H1 (cell line): ENCODE data around the gene DENND1A. TPM values are rescaled to one million over a fixed set of nuclear protein-coding genes. Genes with fewer than 3 reads are reported as not detected.

Experiments used
- CTCF ChIA-PET: fragments of 300-600 bp; sonication (Branson Sonifier 250); formaldehyde crosslinking; loops from one replicate; lab custom pipeline; 2021; ENCODE audit not compliant: partially characterized antibody; lab: Charles Lee
- POLR2A ChIA-PET: fragments of 300-600 bp; sonication (Branson Sonifier 250); formaldehyde crosslinking; loops from one replicate; lab custom pipeline; 2021; ENCODE audit warnings: inconsistent platforms; ENCODE audit not compliant: partially characterized antibody; lab: Charles Lee
- DNase-seq, 2 experiments: peaks; one replicate each; pipeline versions ENCODE4 v3.0.0 to v3.0.0-alpha.2; 2010 to 2022; ENCODE audit warnings: low spot score in 2 of 2, low read depth in 1 of 2, mixed read lengths in 1 of 2
- FAIRE-seq: peaks from 2 replicates; lab custom pipeline; 2011; peaks lifted over from hg19 to GRCh38; lab: Jason Lieb, UNC
- H2AFZ ChIP-seq: 2 replicates; pipeline ENCODE4 v1.8.1; 2012; ENCODE audit warnings: low read length, inconsistent platforms
- H2AK5ac ChIP-seq: 2 replicates; pipeline ENCODE4 v1.6.1; 2013; ENCODE audit warnings: low read depth, low read length
- H2BK120ac ChIP-seq: replicated peaks from 2 replicates; pipeline ENCODE3; 2013; ENCODE audit warnings: low read depth, low read length, inconsistent platforms
- H2BK12ac ChIP-seq: 2 replicates; pipeline ENCODE4 v1.6.1; 2013; ENCODE audit warnings: low read depth, low read length
- H2BK15ac ChIP-seq: 2 replicates; pipeline ENCODE4 v1.6.1; 2013; ENCODE audit warnings: low read length
- H2BK20ac ChIP-seq: 2 replicates; pipeline ENCODE4 v1.6.1; 2013; ENCODE audit warnings: low read length
- H2BK5ac ChIP-seq: 2 replicates; pipeline ENCODE4 v1.6.1; 2013; ENCODE audit warnings: low read depth, low read length
- H3K14ac ChIP-seq: 2 replicates; pipeline ENCODE4 v1.6.1; 2013; ENCODE audit warnings: inconsistent platforms; ENCODE audit not compliant: insufficient read length
- H3K18ac ChIP-seq: 2 replicates; pipeline ENCODE4 v1.6.1; 2013; ENCODE audit warnings: low read length; ENCODE audit errors: extremely low read depth
- H3K23ac ChIP-seq: 2 replicates; pipeline ENCODE4 v1.6.1; 2013; ENCODE audit warnings: inconsistent platforms; ENCODE audit not compliant: insufficient read length
- H3K23me2 ChIP-seq: 2 replicates; pipeline ENCODE4 v1.6.1; 2013; ENCODE audit warnings: low read depth, low read length
- H3K27ac ChIP-seq: 2 replicates; pipeline ENCODE4 v1.6.1; 2011; ENCODE audit warnings: low read depth, low read length, inconsistent platforms
- H3K27me3 ChIP-seq, 4 experiments: replicated peaks in 1 of 4; 1 replicate in 1 of 4; 2 replicates in 3 of 4; pipeline versions ENCODE4 v1.6.1 to v1.8.1; 2011 to 2013; ENCODE audit warnings: low read length in 3 of 4, mild to moderate bottlenecking in 3 of 4, inconsistent platforms in 2 of 4, mixed read lengths in 2 of 4, moderate library complexity in 1 of 4; ENCODE audit not compliant: control insufficient read depth in 3 of 4, insufficient read depth in 3 of 4; ENCODE audit errors: extremely low read depth in 1 of 4
- H3K36me3 ChIP-seq, 4 experiments: 2 replicates each; pipeline versions ENCODE4 v1.6.1 to v1.8.1; 2011 to 2013; ENCODE audit warnings: mild to moderate bottlenecking in 4 of 4, low read length in 3 of 4, moderate library complexity in 2 of 4, control low read depth in 1 of 4, inconsistent platforms in 1 of 4; ENCODE audit not compliant: insufficient read depth in 4 of 4, control insufficient read depth in 2 of 4
- H3K4ac ChIP-seq: replicated peaks from 2 replicates; pipeline ENCODE3; 2013; ENCODE audit warnings: low read length, low read depth, mixed read lengths, inconsistent platforms; ENCODE audit not compliant: insufficient read length
- H3K4me1 ChIP-seq, 4 experiments: replicated peaks in 1 of 4; 1 replicate in 1 of 4; 2 replicates in 3 of 4; pipeline versions ENCODE4 v1.6.1 to v1.8.1; 2011 to 2013; ENCODE audit warnings: low read length in 3 of 4, inconsistent platforms in 2 of 4, mixed read lengths in 1 of 4; ENCODE audit not compliant: insufficient read depth in 4 of 4, control insufficient read depth in 3 of 4
- H3K4me2 ChIP-seq, 2 experiments: 2 replicates each; pipeline versions ENCODE4 v1.6.1 to v1.8.1; 2011 to 2013; ENCODE audit warnings: low read depth in 2 of 2, low read length in 2 of 2, control low read depth in 1 of 2, inconsistent platforms in 1 of 2, mild to moderate bottlenecking in 1 of 2; ENCODE audit not compliant: insufficient read depth in 1 of 2
- H3K4me3 ChIP-seq, 4 experiments: fragments of 200-600, 300-600 bp in 1 of 4; sonication (generic), shearing (Covaris generic), sonication (Bioruptor Twin) in 1 of 4; 2 replicates each; pipeline versions ENCODE4 v1.5.1 to v1.8.1; 2011 to 2016; ENCODE audit warnings: low read length in 4 of 4, low read depth in 3 of 4, control low read depth in 2 of 4, inconsistent platforms in 2 of 4, mild to moderate bottlenecking in 2 of 4, mixed read lengths in 1 of 4, moderate library complexity in 1 of 4; ENCODE audit not compliant: insufficient read depth in 2 of 4; ENCODE audit errors: extremely low read depth in 1 of 4
- H3K56ac ChIP-seq: replicated peaks from 2 replicates; pipeline ENCODE3; 2013; ENCODE audit warnings: low read depth, mild to moderate bottlenecking, mixed read lengths, low read length, inconsistent platforms; ENCODE audit not compliant: insufficient read length
- H3K79me1 ChIP-seq: 2 replicates; pipeline ENCODE4 v1.6.1; 2013; ENCODE audit warnings: low read depth, low read length, control low read depth
- H3K79me2 ChIP-seq, 2 experiments: 2 replicates each; pipeline versions ENCODE4 v1.6.1 to v1.8.1; 2012 to 2013; ENCODE audit warnings: low read length in 2 of 2, mild to moderate bottlenecking in 2 of 2, inconsistent platforms in 1 of 2; ENCODE audit not compliant: insufficient read depth in 2 of 2, control insufficient read depth in 1 of 2
- H3K9ac ChIP-seq, 4 experiments: replicated peaks in 1 of 4; 1 replicate in 1 of 4; 2 replicates in 3 of 4; pipeline versions ENCODE4 v1.6.1 to v1.8.1; 2011 to 2013; ENCODE audit warnings: low read depth in 3 of 4, low read length in 3 of 4, control low read depth in 2 of 4, mild to moderate bottlenecking in 2 of 4, moderate library complexity in 2 of 4, inconsistent platforms in 1 of 4; ENCODE audit errors: extremely low read depth in 1 of 4
- H3K9me3 ChIP-seq, 2 experiments: 2 replicates each; pipeline versions ENCODE4 v1.6.1 to v1.8.1; 2012 to 2013; ENCODE audit warnings: mild to moderate bottlenecking in 2 of 2, moderate library complexity in 2 of 2, control low read depth in 1 of 2, inconsistent platforms in 1 of 2, low read depth in 1 of 2, low read length in 1 of 2, mixed read lengths in 1 of 2; ENCODE audit not compliant: insufficient read depth in 2 of 2
- H4K20me1 ChIP-seq, 2 experiments: replicated peaks in 1 of 2; 2 replicates each; pipeline versions ENCODE3 to v1.8.1; 2011 to 2013; ENCODE audit warnings: inconsistent platforms in 2 of 2, low read length in 2 of 2, mild to moderate bottlenecking in 1 of 2; ENCODE audit not compliant: insufficient read depth in 2 of 2, control insufficient read depth in 1 of 2
- H4K5ac ChIP-seq: 2 replicates; pipeline ENCODE4 v1.6.1; 2013; ENCODE audit warnings: low read length, low read depth, mixed read lengths, inconsistent platforms; ENCODE audit not compliant: insufficient read length
- H4K8ac ChIP-seq: 2 replicates; pipeline ENCODE4 v1.8.0; 2013; ENCODE audit warnings: mild to moderate bottlenecking, moderate library complexity, low read length, inconsistent platforms; ENCODE audit not compliant: insufficient read depth; ENCODE audit errors: extremely low read depth
- H4K91ac ChIP-seq: replicated peaks from 2 replicates; pipeline ENCODE3; 2013; ENCODE audit warnings: low read length, mixed read lengths, inconsistent platforms; ENCODE audit not compliant: insufficient read length
- CBX5 ChIP-seq: fragments of 300-800, 300-1000 bp; sonication (generic); IDR thresholded peaks from 2 replicates; pipeline ENCODE4 v1.7.1; 2016; ENCODE audit warnings: antibody characterized with exemption, low read length, low read depth
- E2F6 ChIP-seq: IDR thresholded peaks from 2 replicates; pipeline ENCODE4 v1.6.1; 2012; ENCODE audit warnings: inconsistent platforms
- HDAC6 ChIP-seq: IDR thresholded peaks from one replicate; pipeline ENCODE4 v1.7.1; 2012; ENCODE audit warnings: low read depth, mild to moderate bottlenecking, inconsistent platforms, low read length, moderate library complexity
- KDM5A ChIP-seq: fragments of 200-600 bp; IDR thresholded peaks from 2 replicates; pipeline ENCODE4 v1.7.1; 2012; ENCODE audit warnings: mild to moderate bottlenecking, low read length, inconsistent platforms, mixed read lengths
- NANOG ChIP-seq: IDR thresholded peaks from 2 replicates; pipeline ENCODE4 v1.6.1; 2011; ENCODE audit warnings: low read length, low read depth, mild to moderate bottlenecking, inconsistent platforms; ENCODE audit not compliant: insufficient read depth, poor library complexity, severe bottlenecking
- PHF8 ChIP-seq: fragments of 200-600 bp; sonication (generic); conservative IDR thresholded peaks from 2 replicates; pipeline ENCODE4 v1.7.1; 2012; ENCODE audit warnings: low read depth, mild to moderate bottlenecking, inconsistent platforms, low read length, moderate library complexity
- RFX5 ChIP-seq: IDR thresholded peaks from 2 replicates; pipeline ENCODE4 v1.6.1; 2011; ENCODE audit warnings: low read depth, low read length, improper control_type of control experiment, borderline replicate concordance
- SAP30 ChIP-seq: fragments of 300-600 bp; sonication (generic); IDR thresholded peaks from 2 replicates; pipeline ENCODE4 v1.7.1; 2012; ENCODE audit warnings: low read length, moderate library complexity, mild to moderate bottlenecking, inconsistent platforms; ENCODE audit not compliant: insufficient read depth, insufficient replicate concordance
- SIRT6 ChIP-seq: IDR thresholded peaks from one replicate; pipeline ENCODE4 v1.7.1; 2012; ENCODE audit warnings: low read length, inconsistent platforms
- SP2 ChIP-seq: IDR thresholded peaks from 2 replicates; pipeline ENCODE4 v1.6.1; 2012; ENCODE audit warnings: mild to moderate bottlenecking, low read length, inconsistent platforms
- TCF12 ChIP-seq: IDR thresholded peaks from 2 replicates; pipeline ENCODE4 v1.6.1; 2011; ENCODE audit warnings: low read depth, mild to moderate bottlenecking, low read length
- WGBS, 2 experiments: shearing (Covaris generic) in 1 of 2; methylation state at CpG; one replicate each; pipeline versions ENCODE4 v1.1.6 to v1.1.7; 2013 to 2015; ENCODE audit warnings: low lambda C conversion rate in 2 of 2, mixed read lengths in 2 of 2, inconsistent platforms in 1 of 2, low coverage in 1 of 2, missing lambda C conversion rate in 1 of 2; ENCODE audit not compliant: insufficient replicate concordance in 2 of 2, insufficient coverage in 1 of 2, insufficient read length in 1 of 2; ENCODE audit errors: extremely low coverage in 1 of 2, missing lambda C conversion rate in 1 of 2; 5-methylcytosine and 5-hydroxymethylcytosine counted together
- polyA plus RNA-seq, 7 experiments: library from polyadenylated mRNA; depleted of rRNA in 3 of 7; stranded (reverse) in 5 of 7; unstranded in 2 of 7; fragments of >200 nt in 5 of 7; fragments of 200-250 nt in 2 of 7; gene quantifications; 1 replicate in 5 of 7; 2 replicates in 1 of 7; 4 replicates in 1 of 7; pipeline versions ENCODE4 v1.2.1 to v1.2.3, GENCODE V29; 2011 to 2013; ENCODE audit warnings: missing spikeins in 2 of 7, mixed read lengths in 2 of 7
- total RNA-seq: library from RNA; stranded (reverse); fragmentation: NEBNext Ultra II Directional; extraction: Animal tissue kit (Norgen Biotek cat#: 25700); gene quantifications from 2 replicates; pipeline ENCODE4 v1.2.1, GENCODE V29; 2021

DENND1A gene
- total and polyA plus RNA-seq, 2 of the 8 experiments (the other 6 are each of a cell fraction or from before 2014, with no cell fraction given): 24.1 to 26.4 TPM

DNA sequence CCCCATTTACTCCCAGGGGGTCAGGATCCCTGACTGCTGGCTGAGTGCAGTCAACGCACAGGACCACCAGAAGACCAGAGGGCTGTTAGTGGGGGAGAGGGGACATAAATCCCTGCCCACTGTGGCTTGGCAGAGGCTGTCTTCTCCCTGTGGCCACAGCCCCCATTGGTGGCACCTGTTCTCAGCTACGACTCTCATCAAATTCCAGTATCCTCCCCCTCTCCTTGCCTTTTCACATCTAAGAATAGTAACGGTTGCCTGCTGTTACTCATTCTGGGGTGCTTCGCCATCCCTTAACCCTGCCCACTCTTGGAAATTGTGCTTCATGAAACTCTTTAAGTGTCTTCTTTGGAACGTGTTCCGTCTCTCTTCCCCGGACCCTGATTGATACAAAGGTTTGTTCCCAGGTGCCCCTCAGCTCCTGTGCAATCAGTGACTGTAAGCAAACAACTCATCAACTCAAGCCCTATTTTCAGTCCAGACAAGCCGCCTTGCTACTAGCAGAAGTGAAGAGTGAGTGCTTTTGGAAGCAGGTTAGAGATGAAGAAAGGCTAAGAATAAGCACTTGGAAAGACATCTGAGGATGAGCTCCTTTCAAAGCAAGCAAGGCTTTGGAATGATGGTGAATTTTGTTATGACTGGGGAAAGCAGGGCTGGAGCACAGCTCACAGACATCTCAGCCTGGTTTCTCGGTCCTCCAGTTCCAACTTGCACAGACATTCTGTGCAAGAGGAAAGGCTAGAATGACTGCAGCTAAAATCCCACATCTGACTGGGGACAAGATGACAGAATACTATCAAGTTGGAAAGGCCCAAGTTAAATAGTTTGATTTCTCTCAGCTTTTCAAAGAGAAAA is 22.9 kb upstream of the DENND1A start:
- 86% methylated on average over 9 of the region's 9 CpGs; no CpG with 5 or more reads in 1 of the 2 experiments for WGBS, 2 experiments
- FAIRE-seq: no peak
- CTCF ChIA-PET: interaction anchor here (0.8 to 1.6 kb wide), 6 partner anchors 9 to 426 kb away, joined by 3 to 7 read pairs (median 4); no protein-coding TSS in a partner anchor
- no peak for TF ChIP-seq SAP30
- no peak for TF ChIP-seq E2F6
- no peak for TF ChIP-seq TCF12
- TF ChIP-seq NANOG: no peak
- TF ChIP-seq KDM5A: no peak
- no peak for TF ChIP-seq HDAC6
- no peak for TF ChIP-seq PHF8
- TF ChIP-seq RFX5: no peak
- no peak for TF ChIP-seq SP2
- TF ChIP-seq SIRT6: no peak
- no peak for TF ChIP-seq CBX5

More for the DNA sequence above, 22.9 kb upstream of the DENND1A start:
- no peak overlapping the region for H4K8ac ChIP-seq
- no peaks in the 10 kb centered on the region for H3K79me1 ChIP-seq
- H3K9ac ChIP-seq: no peak overlapping the region
- no peaks in the 10 kb centered on the region for H4K20me1 ChIP-seq
- H3K36me3 ChIP-seq: no peaks in the 10 kb centered on the region
- DNase-seq: no peak
- H2AFZ ChIP-seq: no peak overlapping the region
- no peak overlapping the region for H3K18ac ChIP-seq
- no peak overlapping the region for H3K23ac ChIP-seq
- no peak overlapping the region for H2BK120ac ChIP-seq
- H3K27me3 ChIP-seq: no peaks in the 10 kb centered on the region; a peak in 1 of 7 replicates
- no peak overlapping the region for H2BK12ac ChIP-seq
- no peak overlapping the region for H4K91ac ChIP-seq
- no peaks in the 10 kb centered on the region for H3K9me3 ChIP-seq
- H3K4ac ChIP-seq: no peak overlapping the region
- no peaks in the 10 kb centered on the region for H3K23me2 ChIP-seq
- no peak overlapping the region for H3K4me2 ChIP-seq
- H3K4me3 ChIP-seq: no peak overlapping the region
- no peak overlapping the region for H2BK15ac ChIP-seq
- H3K4me1 ChIP-seq: peaks cover 0 to 7% (median 3%) of the 10 kb centered on the region in 4 experiments; a peak in 6 of 7 replicates
- no peak overlapping the region for H2AK5ac ChIP-seq
- H4K5ac ChIP-seq: no peak overlapping the region
- no peak overlapping the region for H3K56ac ChIP-seq
- H2BK5ac ChIP-seq: no peak overlapping the region
- 0 out of 2 replicates have a peak overlapping the region, but pooled peaks have one; percentile 78 for H2BK20ac ChIP-seq
- no peak overlapping the region for H3K14ac ChIP-seq
- no peaks in the 10 kb centered on the region for H3K79me2 ChIP-seq
- H3K27ac ChIP-seq: no peak overlapping the region
- POLR2A ChIA-PET: interaction anchor here (1.1 kb wide), 1 partner anchor 9 kb away, joined by 3 read pairs; no protein-coding TSS in a partner anchor
